ENCODE results near the gene KIF6. TPM values are rescaled to one million over a fixed set of nuclear protein-coding genes. Genes with fewer than 3 reads are reported as not detected.

KIF6 gene
- total and polyA plus RNA-seq, 4 donors, result 1.1 to 7.8 (median 4.5) TPM

DNA sequence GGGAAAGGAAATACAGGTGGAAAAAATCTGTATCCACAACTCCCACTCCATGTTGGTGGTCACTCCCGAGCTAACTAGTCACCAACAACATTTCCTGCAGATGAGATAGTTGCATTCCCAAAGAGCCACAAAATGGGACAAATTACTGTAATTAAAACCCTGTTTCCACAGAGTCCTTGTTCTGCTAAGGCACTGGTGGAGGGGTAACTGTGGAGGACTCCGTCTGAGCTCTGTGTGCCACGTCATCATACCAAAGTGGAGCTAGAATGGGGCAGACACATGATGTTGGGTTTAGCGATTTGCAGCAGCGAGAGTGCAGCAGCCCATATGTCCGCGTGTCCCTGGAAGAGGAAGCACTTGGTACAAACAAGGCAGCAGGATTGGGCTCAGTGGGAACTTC is 230.2 kb downstream of the KIF6 start:
- Histone ChIP-seq H3K27ac (ENCODE audit: low read depth in 1 of 2, low read length in 1 of 2) (no peak overlapping the region), H3K9me3 (ENCODE audit: control insufficient read depth in 4 of 4, insufficient read depth in 3 of 4, low read length in 3 of 4) (no peaks in the 10 kb centered on the region), H3K4me3 (no peak overlapping the region), H3K9ac (ENCODE audit: insufficient read depth in 1 of 2, low read length in 2 of 2) (no peak overlapping the region), H3K36me3 (ENCODE audit: control insufficient read depth in 4 of 4, insufficient read depth in 4 of 4, low read length in 4 of 4) (no peaks in the 10 kb centered on the region), H3K27me3 (ENCODE audit: control insufficient read depth in 3 of 3, insufficient read depth in 3 of 3, low read length in 2 of 3) (no peaks in the 10 kb centered on the region), H3K4me1 (ENCODE audit: control insufficient read depth in 5 of 5, insufficient read depth in 5 of 5, low read length in 5 of 5) (peaks cover 0 to 52% (median 17%) of the 10 kb centered on the region in 5 donors)
- 83 to 84% methylated on average over 7 of the region's 7 CpGs for WGBS, 2 donors
- TF ChIP-seq, protein P1, sequence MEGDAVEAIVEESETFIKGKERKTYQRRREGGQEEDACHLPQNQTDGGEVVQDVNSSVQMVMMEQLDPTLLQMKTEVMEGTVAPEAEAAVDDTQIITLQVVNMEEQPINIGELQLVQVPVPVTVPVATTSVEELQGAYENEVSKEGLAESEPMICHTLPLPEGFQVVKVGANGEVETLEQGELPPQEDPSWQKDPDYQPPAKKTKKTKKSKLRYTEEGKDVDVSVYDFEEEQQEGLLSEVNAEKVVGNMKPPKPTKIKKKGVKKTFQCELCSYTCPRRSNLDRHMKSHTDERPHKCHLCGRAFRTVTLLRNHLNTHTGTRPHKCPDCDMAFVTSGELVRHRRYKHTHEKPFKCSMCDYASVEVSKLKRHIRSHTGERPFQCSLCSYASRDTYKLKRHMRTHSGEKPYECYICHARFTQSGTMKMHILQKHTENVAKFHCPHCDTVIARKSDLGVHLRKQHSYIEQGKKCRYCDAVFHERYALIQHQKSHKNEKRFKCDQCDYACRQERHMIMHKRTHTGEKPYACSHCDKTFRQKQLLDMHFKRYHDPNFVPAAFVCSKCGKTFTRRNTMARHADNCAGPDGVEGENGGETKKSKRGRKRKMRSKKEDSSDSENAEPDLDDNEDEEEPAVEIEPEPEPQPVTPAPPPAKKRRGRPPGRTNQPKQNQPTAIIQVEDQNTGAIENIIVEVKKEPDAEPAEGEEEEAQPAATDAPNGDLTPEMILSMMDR (IDR thresholded peaks at IDR 0.05; ENCODE audit: control extremely low read depth, extremely low read depth), result no peak
- ATAC-seq (ENCODE audit: insufficient read depth, low FRiP score) (no peak), DNase-seq (no peak)

DNA sequence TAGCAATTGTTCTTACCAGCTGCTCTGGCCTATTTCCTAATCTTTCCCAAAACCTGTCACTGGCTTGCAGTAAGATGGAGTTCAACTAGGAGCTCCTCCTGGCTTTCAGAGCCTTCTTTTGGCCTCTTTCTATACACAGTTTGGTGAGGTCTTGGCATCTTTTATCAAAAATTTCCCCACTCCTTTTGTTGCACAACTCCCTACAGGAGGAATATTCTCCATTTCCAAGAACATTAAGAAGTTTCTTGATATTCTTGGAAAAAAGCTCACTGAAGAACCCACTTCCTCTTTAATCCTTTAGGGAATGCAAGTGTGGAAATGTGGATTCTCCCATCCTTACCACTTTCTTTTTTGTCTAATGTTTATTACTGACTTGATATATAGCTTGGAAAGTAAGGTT is 231.4 kb downstream of the KIF6 start:
- peaks cover 0 to 62% (median 17%) of the 10 kb centered on the region in 5 donors for H3K4me1 ChIP-seq (ENCODE audit: control insufficient read depth in 5 of 5, insufficient read depth in 5 of 5, low read length in 5 of 5)
- H3K9me3 ChIP-seq (ENCODE audit: control insufficient read depth in 4 of 4, insufficient read depth in 3 of 4, low read length in 3 of 4), result no peaks in the 10 kb centered on the region
- ATAC-seq (ENCODE audit: insufficient read depth, low FRiP score) (no peak), DNase-seq (peak in 2 of 3 donors; percentile 24 to 56)
- H3K27me3 ChIP-seq (ENCODE audit: control insufficient read depth in 3 of 3, insufficient read depth in 3 of 3, low read length in 2 of 3), result no peaks in the 10 kb centered on the region
- H3K27ac ChIP-seq (ENCODE audit: low read depth in 1 of 2, low read length in 1 of 2), result no peak overlapping the region
- no peaks in the 10 kb centered on the region for H3K36me3 ChIP-seq (ENCODE audit: control insufficient read depth in 4 of 4, insufficient read depth in 4 of 4, low read length in 4 of 4)
- no peak overlapping the region for H3K4me3 ChIP-seq
- TF ChIP-seq, protein P1 (IDR thresholded peaks at IDR 0.05; ENCODE audit: control extremely low read depth, extremely low read depth), result no peak
- no peak overlapping the region for H3K9ac ChIP-seq (ENCODE audit: insufficient read depth in 1 of 2, low read length in 2 of 2)

DNA sequence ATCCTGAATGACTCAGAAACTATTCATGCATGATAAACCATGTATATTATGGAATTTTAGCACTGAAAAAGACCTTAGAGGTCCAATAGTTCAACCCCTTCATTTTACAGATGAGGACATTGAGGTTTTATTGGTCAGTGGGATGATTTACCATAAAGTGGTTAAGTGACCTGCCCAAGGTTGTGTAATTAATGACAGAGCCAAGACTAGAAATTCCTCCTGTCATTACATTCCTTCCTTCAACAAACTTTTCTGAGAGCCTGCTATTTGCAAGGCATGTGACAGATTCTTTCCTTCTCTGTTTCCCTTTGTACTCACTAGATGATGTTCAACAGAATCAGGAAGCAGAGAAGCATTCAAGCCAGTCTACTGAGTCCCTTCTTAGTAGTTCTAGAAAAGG is 232.0 kb downstream of the KIF6 start:
- no peak overlapping the region for H3K27ac ChIP-seq (ENCODE audit: low read depth in 1 of 2, low read length in 1 of 2)
- H3K36me3 ChIP-seq (ENCODE audit: control insufficient read depth in 4 of 4, insufficient read depth in 4 of 4, low read length in 4 of 4), result no peaks in the 10 kb centered on the region
- H3K4me3 ChIP-seq, result no peak overlapping the region
- TF ChIP-seq, protein P1 (IDR thresholded peaks at IDR 0.05; ENCODE audit: control extremely low read depth, extremely low read depth), result no peak
- no peaks in the 10 kb centered on the region for H3K27me3 ChIP-seq (ENCODE audit: control insufficient read depth in 3 of 3, insufficient read depth in 3 of 3, low read length in 2 of 3)
- no peak overlapping the region for H3K9ac ChIP-seq (ENCODE audit: insufficient read depth in 1 of 2, low read length in 2 of 2)
- no peaks in the 10 kb centered on the region for H3K9me3 ChIP-seq (ENCODE audit: control insufficient read depth in 4 of 4, insufficient read depth in 3 of 4, low read length in 3 of 4)
- ATAC-seq (ENCODE audit: insufficient read depth, low FRiP score) (no peak), DNase-seq (no peak)
- H3K4me1 ChIP-seq (ENCODE audit: control insufficient read depth in 5 of 5, insufficient read depth in 5 of 5, low read length in 5 of 5), result peaks cover 0 to 66% (median 17%) of the 10 kb centered on the region in 5 donors

DNA sequence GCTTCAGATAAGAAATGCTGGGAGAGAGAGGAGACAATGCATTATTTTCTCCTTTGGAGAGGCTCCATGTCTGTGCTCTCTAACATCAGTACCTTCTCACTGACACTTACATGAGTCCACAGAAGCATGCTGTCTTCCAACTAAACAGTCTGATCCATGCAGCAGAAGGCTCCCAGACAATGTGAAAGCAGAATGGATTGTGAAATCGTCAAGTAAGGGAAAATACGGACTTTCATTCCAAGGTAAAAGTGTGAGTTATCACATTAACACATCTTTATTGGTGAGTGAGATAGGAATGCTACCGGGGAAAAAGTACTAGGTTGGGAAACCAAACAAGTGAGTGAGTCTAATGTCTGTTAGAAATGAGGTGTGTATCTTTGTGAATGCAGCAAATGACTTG is 235.1 kb downstream of the KIF6 start:
- 65 to 80% methylated on average over 3 of the region's 3 CpGs for WGBS, 2 donors
- H3K4me3 ChIP-seq, result no peak overlapping the region
- TF ChIP-seq, protein P1 (IDR thresholded peaks at IDR 0.05; ENCODE audit: control extremely low read depth, extremely low read depth), result no peak
- ATAC-seq (ENCODE audit: insufficient read depth, low FRiP score) (no peak), DNase-seq (peak; percentile 79 to 99 (median 98))
- no peak overlapping the region for H3K27ac ChIP-seq (ENCODE audit: low read depth in 1 of 2, low read length in 1 of 2)
- H3K27me3 ChIP-seq (ENCODE audit: control insufficient read depth in 3 of 3, insufficient read depth in 3 of 3, low read length in 2 of 3), result no peaks in the 10 kb centered on the region
- no peak overlapping the region for H3K9ac ChIP-seq (ENCODE audit: insufficient read depth in 1 of 2, low read length in 2 of 2)
- no peaks in the 10 kb centered on the region for H3K9me3 ChIP-seq (ENCODE audit: control insufficient read depth in 4 of 4, insufficient read depth in 3 of 4, low read length in 3 of 4)
- H3K4me1 ChIP-seq (ENCODE audit: control insufficient read depth in 5 of 5, insufficient read depth in 5 of 5, low read length in 5 of 5), result peaks cover 0 to 45% (median 3%) of the 10 kb centered on the region in 5 donors
- no peaks in the 10 kb centered on the region for H3K36me3 ChIP-seq (ENCODE audit: control insufficient read depth in 4 of 4, insufficient read depth in 4 of 4, low read length in 4 of 4)

All from lung (tissue), 12 donors.